Measurements from ENCODE around the gene ADAM10.

Gene ADAM10

GRCh38 chr15:58551764-58552504, 197.6 kb downstream of the ADAM10 start:
- peak; percentile 89 for DNase-seq (ENCODE audit: extremely low read depth, low read depth)
- no peak for TF ChIP-seq CTCF (IDR thresholded peaks at IDR 0.05; ENCODE audit: low read depth, low read length)

- no peak for TF ChIP-seq CTCF (IDR thresholded peaks at IDR 0.05; ENCODE audit: low read depth, low read length)
- no peak for DNase-seq (ENCODE audit: extremely low read depth, low read depth)
Measured at GRCh38 chr15:58551084-58551763, 198.3 kb downstream of the ADAM10 start.

GRCh38 chr15:58549785-58550074, 199.8 kb downstream of the ADAM10 start:
- DNase-seq (ENCODE audit: extremely low read depth, low read depth): no peak
- no peak for TF ChIP-seq CTCF (IDR thresholded peaks at IDR 0.05; ENCODE audit: low read depth, low read length)

GRCh38 chr15:58549013-58549784, 200.3 kb downstream of the ADAM10 start:
- TF ChIP-seq CTCF (IDR thresholded peaks at IDR 0.05; ENCODE audit: low read depth, low read length): no peak
- DNase-seq (ENCODE audit: extremely low read depth, low read depth): peak; percentile 79

- no peak for DNase-seq (ENCODE audit: extremely low read depth, low read depth)
- no peak for TF ChIP-seq CTCF (IDR thresholded peaks at IDR 0.05; ENCODE audit: low read depth, low read length)
Measured at GRCh38 chr15:58548308-58549012, 201.0 kb downstream of the ADAM10 start.

GRCh38 chr15:58547628-58548307, 201.7 kb downstream of the ADAM10 start:
- no peak for DNase-seq (ENCODE audit: extremely low read depth, low read depth)
- TF ChIP-seq CTCF (IDR thresholded peaks at IDR 0.05; ENCODE audit: low read depth, low read length): no peak
